ENCODE data around the gene LPIN1. TPM values are rescaled to one million over a fixed set of nuclear protein-coding genes. Genes with fewer than 3 reads are reported as not detected.
"Not testable (repeated sequence)": the region's sequence is repeated elsewhere in the genome, so short reads cannot be mapped to it uniquely, and the experiment has no call there.

The LPIN1 gene
- total RNA-seq, 1 donor from 2014 or later, result 43.1 TPM

- no peak for DNase-seq (ENCODE audit: low read depth, low spot score)
Measured at GRCh38 chr2:11744631-11745394, 1.6 kb upstream of the LPIN1 start.

- no peak for DNase-seq (ENCODE audit: low read depth, low spot score)
Measured at GRCh38 chr2:11745613-11746375, 638 bp upstream of the LPIN1 start.

GRCh38 chr2:11746807-11747459 lies 501 bp downstream of the LPIN1 start:
- no peak for DNase-seq (ENCODE audit: low read depth, low spot score)

GRCh38 chr2:11748018-11748860 lies 1.8 kb downstream of the LPIN1 start:
- no peak for DNase-seq (ENCODE audit: low read depth, low spot score)

GRCh38 chr2:11748861-11749645 lies 2.6 kb downstream of the LPIN1 start:
- no peak for DNase-seq (ENCODE audit: low read depth, low spot score)

- no peak for DNase-seq (ENCODE audit: low read depth, low spot score)
Measured at GRCh38 chr2:11749646-11750349, 3.4 kb downstream of the LPIN1 start.

- no peak for DNase-seq (ENCODE audit: low read depth, low spot score)
Measured at GRCh38 chr2:11750422-11750821, 4.0 kb downstream of the LPIN1 start.

- DNase-seq (ENCODE audit: low read depth, low spot score), result no peak
Measured at GRCh38 chr2:11750917-11751316, 4.5 kb downstream of the LPIN1 start.

- no peak for DNase-seq (ENCODE audit: low read depth, low spot score)
Measured at GRCh38 chr2:11752906-11753305, 6.5 kb downstream of the LPIN1 start.

GRCh38 chr2:11753452-11753885 lies 7.0 kb downstream of the LPIN1 start:
- DNase-seq (ENCODE audit: low read depth, low spot score), result no peak

- DNase-seq (ENCODE audit: low read depth, low spot score), result no peak
Measured at GRCh38 chr2:11753886-11754699, 7.7 kb downstream of the LPIN1 start.

- no peak for DNase-seq (ENCODE audit: low read depth, low spot score)
Measured at GRCh38 chr2:11754700-11755015, 8.2 kb downstream of the LPIN1 start.

GRCh38 chr2:11757101-11757500 lies 10.7 kb downstream of the LPIN1 start:
- DNase-seq (ENCODE audit: low read depth, low spot score), result no peak

GRCh38 chr2:11758187-11758586 lies 11.8 kb downstream of the LPIN1 start:
- DNase-seq (ENCODE audit: low read depth, low spot score), result no peak

- DNase-seq (ENCODE audit: low read depth, low spot score), result no peak
Measured at GRCh38 chr2:11758647-11759046, 12.2 kb downstream of the LPIN1 start.

GRCh38 chr2:11759182-11759975 lies 12.9 kb downstream of the LPIN1 start:
- not testable (repeated sequence) for DNase-seq (ENCODE audit: low read depth, low spot score)

- DNase-seq (ENCODE audit: low read depth, low spot score), result no peak
Measured at GRCh38 chr2:11761259-11761658, 14.8 kb downstream of the LPIN1 start.

GRCh38 chr2:11762031-11762430 lies 15.6 kb downstream of the LPIN1 start:
- DNase-seq (ENCODE audit: low read depth, low spot score), result no peak
